Embryonic facial prominence (tissue), 1 donor: Measurements from ENCODE around the gene SMG1.
"Not testable (repeated sequence)": the region's sequence is repeated elsewhere in the genome, so short reads cannot be mapped to it uniquely, and the experiment has no call there.

ENCODE experiments used
- DNase-seq: peaks from one replicate; pipeline ENCODE4 v3.0.0-alpha.2; 2016; ENCODE audit errors: extremely low spot score

The SMG1 gene

DNA sequence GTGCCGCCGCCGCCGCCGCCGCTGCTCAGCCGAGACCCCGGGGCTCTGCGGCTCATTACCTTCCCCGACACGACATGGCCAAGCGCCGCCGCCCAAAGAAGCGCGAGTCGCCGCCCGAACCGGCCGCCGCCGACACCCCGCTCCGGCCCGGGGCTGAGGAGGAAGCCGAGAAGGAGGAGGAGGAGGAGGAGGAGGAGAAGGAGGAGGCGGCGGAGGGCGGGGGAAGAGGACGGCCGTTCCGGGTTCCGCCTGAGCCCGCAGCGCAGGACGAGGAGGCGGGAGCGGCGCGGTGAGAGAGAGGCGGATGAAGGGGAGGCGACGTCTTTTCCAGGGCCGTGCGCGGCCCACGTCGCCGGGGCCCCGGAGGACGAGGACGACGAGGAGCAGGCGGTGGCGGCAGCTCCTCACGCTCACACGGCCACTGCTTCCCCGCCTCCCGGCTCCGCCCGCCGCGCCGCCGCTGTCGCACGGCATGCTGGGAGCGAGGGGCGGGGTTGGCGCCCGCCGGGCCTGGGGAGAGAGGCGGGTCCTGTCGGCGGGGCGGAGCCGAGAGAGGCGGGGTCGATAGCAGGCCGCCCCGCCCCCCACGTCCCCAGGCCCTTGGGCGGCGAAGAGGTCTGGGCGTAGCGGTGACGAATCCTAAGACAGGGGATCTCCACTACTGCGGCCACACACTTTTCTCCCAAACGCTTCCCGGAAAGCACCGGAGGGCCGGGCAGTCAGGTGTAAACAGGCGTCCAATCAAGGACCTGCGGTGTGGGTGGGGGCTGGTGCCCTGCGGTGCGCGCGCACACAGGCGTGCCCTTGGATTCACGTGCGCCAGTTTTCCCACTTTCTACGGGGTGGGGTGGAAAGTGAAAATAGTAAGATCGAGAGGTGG lies at the start of gene SMG1:
Gene SMG1, minus strand, starts transcription at position 423 of the 880 bp plus-strand sequence. Its CDS starts 367 bp downstream, at position 56.
- peak; percentile 85 for DNase-seq

DNA sequence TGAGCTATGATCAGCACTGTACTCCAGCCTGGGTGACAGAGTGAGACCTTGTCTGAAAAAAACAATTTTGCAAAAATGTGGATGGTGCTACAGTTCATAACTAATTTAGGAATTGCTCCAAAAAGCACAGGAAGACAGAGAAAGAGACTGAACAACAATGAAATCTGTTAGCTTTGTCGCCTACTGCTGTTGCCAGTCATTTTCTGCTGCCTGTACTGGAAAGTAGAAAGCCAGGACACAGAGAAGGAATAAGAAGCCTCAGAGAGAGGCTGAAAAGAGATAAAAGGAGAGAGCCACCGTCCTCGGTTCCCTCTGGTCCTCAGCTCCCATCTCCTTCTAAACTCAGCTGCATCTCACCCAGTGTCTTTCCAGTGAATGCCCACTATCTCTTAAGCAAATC lies 48.9 kb upstream of the SMG1 start:
- DNase-seq: no peak

DNA sequence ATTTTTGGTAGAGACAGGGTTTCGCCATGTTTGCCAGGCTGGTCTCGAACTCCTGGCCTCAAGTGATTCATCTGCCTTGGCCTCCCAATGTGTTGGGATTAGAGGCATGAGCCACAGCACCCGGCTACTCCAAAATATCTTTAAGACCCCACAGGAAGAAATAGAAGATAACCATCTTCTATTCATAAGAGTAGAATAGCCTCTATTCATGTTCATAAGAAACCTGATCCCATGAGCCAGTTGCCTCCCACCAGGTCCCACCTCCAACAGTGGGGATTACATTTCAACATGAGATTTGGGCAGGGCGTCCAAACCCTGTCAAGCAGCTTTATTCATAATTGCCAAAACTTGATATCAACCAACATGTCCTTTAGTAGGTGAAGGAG lies 43.6 kb upstream of the SMG1 start:
- DNase-seq: no peak

DNA sequence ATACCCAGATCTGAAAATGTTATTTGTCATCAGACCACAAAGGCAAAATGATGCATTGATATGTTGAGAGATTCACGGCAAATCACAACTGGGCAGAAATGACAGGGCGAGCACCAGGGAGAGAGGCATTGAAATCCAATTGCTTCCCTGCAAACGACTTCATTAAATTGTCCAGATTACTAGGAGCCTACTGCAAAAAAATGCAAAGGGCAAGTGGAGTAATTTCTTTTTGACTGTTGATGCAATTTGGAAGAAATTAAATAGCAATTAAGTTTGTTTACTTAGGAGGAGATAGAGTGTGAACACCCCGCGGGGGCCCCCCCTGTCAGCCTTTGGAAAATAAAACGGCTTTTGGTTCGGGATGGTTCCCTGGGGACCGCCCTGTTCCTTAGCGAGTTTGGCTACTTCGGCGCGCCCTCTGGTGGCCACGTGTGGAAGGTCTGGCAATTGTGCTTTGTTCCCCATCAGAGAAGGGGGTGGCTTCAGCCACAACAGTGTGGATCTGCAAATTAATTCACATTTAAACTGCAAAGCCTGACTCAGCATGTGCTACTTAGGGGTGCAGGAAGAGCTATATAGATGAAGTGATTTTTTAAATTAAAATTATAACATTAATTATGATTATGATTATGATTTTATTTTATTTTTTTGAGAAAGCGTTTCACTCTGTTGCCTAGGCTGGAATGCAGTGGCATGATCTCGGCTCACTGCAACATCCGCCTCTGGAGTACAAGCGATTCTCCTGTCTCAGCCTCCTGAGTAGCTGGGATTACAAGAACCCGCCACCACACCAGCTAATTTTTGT lies 43.0 kb upstream of the SMG1 start:
- no peak for DNase-seq

DNA sequence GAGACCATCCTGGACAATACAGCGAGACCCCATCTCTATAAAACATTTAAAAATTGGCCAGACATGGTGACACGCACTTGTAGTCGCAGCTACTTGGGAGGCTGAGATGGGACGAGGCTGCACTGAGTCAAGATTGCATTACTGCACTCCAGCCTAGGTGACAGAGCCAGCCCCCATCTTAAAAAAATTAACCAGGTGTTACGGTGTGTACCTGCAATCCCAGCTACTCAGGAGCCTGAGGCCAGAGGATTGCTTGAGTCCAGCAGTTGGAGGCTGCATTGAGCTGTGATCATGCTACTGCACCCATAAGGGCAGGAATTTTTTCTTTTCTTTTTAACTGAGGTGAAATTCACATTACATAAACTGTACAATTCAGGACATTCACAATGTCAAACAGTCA lies 40.6 kb upstream of the SMG1 start:
- no peak for DNase-seq

DNA sequence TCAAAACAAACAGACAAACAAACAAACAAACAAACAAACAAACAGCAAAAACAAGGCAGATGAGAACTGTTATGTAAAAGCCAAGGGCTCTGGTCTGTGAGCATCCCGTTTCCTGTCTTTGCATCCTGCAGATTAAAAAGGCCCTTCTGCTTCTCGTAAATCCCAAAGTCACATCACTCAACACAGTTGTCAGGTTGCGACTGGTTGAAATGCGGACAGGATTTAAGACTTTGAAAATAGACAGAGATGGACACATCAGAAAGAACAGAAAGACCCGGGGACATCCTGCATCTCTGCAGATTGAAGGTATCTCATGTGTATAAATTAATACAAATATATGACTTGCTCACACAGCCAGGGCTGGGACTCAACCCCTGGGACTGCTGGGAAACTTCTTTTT lies 39.3 kb upstream of the SMG1 start:
- DNase-seq: no peak

DNA sequence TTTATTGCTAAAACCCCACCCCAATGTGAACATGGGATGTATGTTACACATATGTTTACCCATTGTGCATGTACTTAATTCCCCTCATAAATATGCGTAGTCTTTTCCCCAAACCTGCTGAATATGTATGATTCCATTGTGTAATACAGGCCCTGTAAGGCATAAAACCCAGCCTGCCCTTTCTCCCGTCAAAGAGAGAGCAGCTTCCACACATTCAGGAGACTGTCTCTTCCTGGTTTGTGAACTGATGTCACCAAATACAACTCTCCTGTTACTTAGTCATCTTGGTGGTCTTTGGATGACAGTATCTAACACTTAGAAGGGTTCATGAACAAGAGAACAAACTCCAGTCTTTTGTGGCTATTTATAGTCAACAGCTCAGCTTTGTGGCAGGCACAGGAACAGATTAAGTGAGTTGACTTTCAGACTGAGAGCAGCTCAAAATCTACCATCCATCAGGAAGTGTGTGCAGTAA lies 32.9 kb upstream of the SMG1 start:
- DNase-seq: no peak

GRCh38 chr16:18958621-18959029 lies 32.4 kb upstream of the SMG1 start:
- no peak for DNase-seq

- not testable (repeated sequence) for DNase-seq
These were observed 30.5 kb upstream of the SMG1 start for GRCh38 chr16:18956658-18957241.

DNA sequence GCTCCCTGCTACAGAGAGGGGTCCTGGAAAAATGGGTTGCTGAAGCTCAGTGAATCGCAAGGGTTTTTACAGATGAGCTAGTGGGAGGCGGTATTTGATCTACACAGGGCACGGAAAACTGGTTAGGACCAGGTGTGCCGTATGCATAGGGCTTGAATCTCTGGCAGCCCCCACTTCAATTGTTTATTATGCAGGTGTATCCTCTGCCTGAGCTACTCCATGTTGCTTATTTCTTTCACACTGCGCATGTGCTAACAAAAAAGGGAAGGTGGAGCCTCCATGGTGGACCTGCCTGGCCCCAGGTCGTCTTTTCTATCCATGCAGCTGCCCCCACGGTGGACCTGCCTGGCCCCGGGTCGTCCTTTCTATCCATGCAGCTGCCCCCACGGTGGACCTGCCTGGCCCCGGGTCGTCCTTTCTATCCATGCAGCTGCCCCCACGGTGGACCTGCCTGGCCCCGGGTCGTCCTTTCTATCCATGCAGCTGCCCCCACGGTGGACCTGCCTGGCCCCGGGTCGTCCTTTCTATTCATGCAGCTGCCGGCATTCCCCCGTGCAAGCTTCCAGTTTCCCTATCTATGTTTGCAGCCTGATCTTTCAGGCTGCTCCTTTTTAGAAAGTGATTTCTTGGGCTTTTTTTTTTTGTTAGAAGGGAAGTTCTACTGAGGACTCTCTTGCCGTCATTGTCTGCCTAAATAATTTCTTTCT lies 29.8 kb upstream of the SMG1 start:
- DNase-seq: not testable (repeated sequence)

- no peak for DNase-seq
These were observed 27.3 kb upstream of the SMG1 start for GRCh38 chr16:18953547-18953946.

GRCh38 chr16:18950469-18951185 lies 24.4 kb upstream of the SMG1 start:
- DNase-seq: no peak

GRCh38 chr16:18948372-18949020 lies 22.3 kb upstream of the SMG1 start:
- no peak for DNase-seq

DNA sequence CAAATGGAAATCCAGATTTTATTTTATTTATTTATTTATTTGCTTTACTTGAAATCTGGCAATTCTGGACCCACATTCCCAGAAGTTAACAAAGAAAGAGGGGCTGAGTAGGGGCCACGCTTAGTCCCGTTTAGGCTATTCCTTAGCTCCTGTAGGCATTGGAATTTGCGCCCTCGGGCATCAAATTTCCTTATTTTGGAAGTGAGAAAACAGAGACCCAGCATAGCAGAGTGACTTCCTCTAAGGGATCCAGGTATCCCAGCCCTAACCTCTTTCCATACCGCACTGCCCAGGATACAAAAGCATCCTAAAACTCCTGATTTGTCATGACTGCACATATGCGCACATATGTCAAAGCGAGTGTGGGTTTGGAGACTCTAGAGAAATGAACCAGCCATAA lies 19.0 kb upstream of the SMG1 start:
- no peak for DNase-seq

DNA sequence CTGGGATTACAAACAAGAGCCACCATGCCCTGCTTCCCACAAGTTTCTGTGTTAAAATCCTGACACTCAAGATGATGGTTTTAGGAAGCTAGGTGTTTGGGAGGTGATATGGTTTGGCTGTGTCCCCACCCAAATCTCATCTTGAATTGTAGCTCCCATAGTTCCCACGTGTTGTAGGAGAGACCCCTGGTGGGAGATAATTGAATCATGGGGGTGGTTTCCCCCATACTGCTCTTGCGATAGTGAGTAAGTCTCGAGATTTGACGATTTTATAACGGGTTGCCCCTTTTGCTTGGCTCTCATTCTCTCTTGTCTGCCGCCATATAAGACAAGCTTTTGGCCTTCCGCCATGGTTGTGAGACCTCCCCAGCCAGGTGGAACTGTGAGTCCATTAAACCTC lies 17.2 kb upstream of the SMG1 start:
- DNase-seq: no peak

GRCh38 chr16:18942061-18942460 lies 15.9 kb upstream of the SMG1 start:
- no peak for DNase-seq

GRCh38 chr16:18941471-18941870 lies 15.3 kb upstream of the SMG1 start:
- DNase-seq: no peak

DNA sequence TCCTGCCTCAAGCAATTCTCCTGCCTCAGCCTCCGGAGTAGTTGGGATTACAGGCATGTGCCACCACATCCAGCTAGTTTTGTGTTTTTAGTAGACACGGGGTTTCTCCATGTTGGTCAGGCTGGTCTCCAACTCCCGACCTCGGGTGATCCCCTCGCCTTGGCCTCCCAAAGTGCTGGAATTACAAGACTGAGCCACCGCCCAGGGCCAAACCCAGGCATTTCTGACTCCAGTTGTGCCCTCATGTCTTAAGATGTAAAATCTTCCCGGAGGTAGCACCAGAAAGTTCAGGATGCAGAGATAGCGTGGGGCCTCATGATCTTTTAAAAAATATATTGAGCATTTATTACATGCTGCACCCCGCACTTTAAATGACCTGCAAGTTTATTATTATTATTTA lies 12.8 kb upstream of the SMG1 start:
- DNase-seq: no peak

DNA sequence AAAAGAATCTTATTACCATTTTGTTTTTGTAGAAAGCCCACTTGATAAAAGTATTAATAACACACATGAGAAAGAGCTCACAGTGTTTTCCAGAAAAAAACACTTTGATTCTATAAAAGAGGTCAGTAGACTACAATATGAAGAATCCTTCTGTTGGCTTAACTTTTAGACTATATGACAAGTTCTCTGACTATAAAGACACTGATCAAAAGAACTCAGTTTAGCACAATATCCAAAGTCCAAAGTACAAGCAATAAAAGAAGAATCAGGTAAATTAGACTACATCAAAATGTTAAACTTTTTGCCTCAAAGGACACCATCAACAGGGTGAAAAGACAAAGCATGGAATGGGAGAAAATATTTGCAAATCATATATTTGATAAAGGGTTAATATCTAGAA lies 11.2 kb upstream of the SMG1 start:
- no peak for DNase-seq

GRCh38 chr16:18936727-18937340 lies 10.6 kb upstream of the SMG1 start:
- DNase-seq: no peak
